H1 (cell line): ENCODE measurements around the gene ROM1. TPM values are rescaled to one million over a fixed set of nuclear protein-coding genes. Genes with fewer than 3 reads are reported as not detected.

Experiments used
- CTCF ChIA-PET: fragments of 300-600 bp; sonication (Branson Sonifier 250); formaldehyde crosslinking; loops from one replicate; lab custom pipeline; 2021; ENCODE audit not compliant: partially characterized antibody; lab: Charles Lee
- POLR2A ChIA-PET: fragments of 300-600 bp; sonication (Branson Sonifier 250); formaldehyde crosslinking; loops from one replicate; lab custom pipeline; 2021; ENCODE audit warnings: inconsistent platforms; ENCODE audit not compliant: partially characterized antibody; lab: Charles Lee
- DNase-seq, 2 experiments: peaks; one replicate each; pipeline versions ENCODE4 v3.0.0 to v3.0.0-alpha.2; 2010 to 2022; ENCODE audit warnings: low spot score in 2 of 2, low read depth in 1 of 2, mixed read lengths in 1 of 2
- FAIRE-seq: peaks from 2 replicates; lab custom pipeline; 2011; peaks lifted over from hg19 to GRCh38; lab: Jason Lieb, UNC
- H2AFZ ChIP-seq: 2 replicates; pipeline ENCODE4 v1.8.1; 2012; ENCODE audit warnings: low read length, inconsistent platforms
- H2AK5ac ChIP-seq: 2 replicates; pipeline ENCODE4 v1.6.1; 2013; ENCODE audit warnings: low read depth, low read length
- H2BK120ac ChIP-seq: replicated peaks from 2 replicates; pipeline ENCODE3; 2013; ENCODE audit warnings: low read depth, low read length, inconsistent platforms
- H2BK12ac ChIP-seq: 2 replicates; pipeline ENCODE4 v1.6.1; 2013; ENCODE audit warnings: low read depth, low read length
- H2BK15ac ChIP-seq: 2 replicates; pipeline ENCODE4 v1.6.1; 2013; ENCODE audit warnings: low read length
- H2BK20ac ChIP-seq: 2 replicates; pipeline ENCODE4 v1.6.1; 2013; ENCODE audit warnings: low read length
- H2BK5ac ChIP-seq: 2 replicates; pipeline ENCODE4 v1.6.1; 2013; ENCODE audit warnings: low read depth, low read length
- H3K14ac ChIP-seq: 2 replicates; pipeline ENCODE4 v1.6.1; 2013; ENCODE audit warnings: inconsistent platforms; ENCODE audit not compliant: insufficient read length
- H3K18ac ChIP-seq: 2 replicates; pipeline ENCODE4 v1.6.1; 2013; ENCODE audit warnings: low read length; ENCODE audit errors: extremely low read depth
- H3K23ac ChIP-seq: 2 replicates; pipeline ENCODE4 v1.6.1; 2013; ENCODE audit warnings: inconsistent platforms; ENCODE audit not compliant: insufficient read length
- H3K23me2 ChIP-seq: 2 replicates; pipeline ENCODE4 v1.6.1; 2013; ENCODE audit warnings: low read depth, low read length
- H3K27ac ChIP-seq: 2 replicates; pipeline ENCODE4 v1.6.1; 2011; ENCODE audit warnings: low read depth, low read length, inconsistent platforms
- H3K27me3 ChIP-seq, 4 experiments: replicated peaks in 1 of 4; 1 replicate in 1 of 4; 2 replicates in 3 of 4; pipeline versions ENCODE4 v1.6.1 to v1.8.1; 2011 to 2013; ENCODE audit warnings: low read length in 3 of 4, mild to moderate bottlenecking in 3 of 4, inconsistent platforms in 2 of 4, mixed read lengths in 2 of 4, moderate library complexity in 1 of 4; ENCODE audit not compliant: control insufficient read depth in 3 of 4, insufficient read depth in 3 of 4; ENCODE audit errors: extremely low read depth in 1 of 4
- H3K36me3 ChIP-seq, 4 experiments: 2 replicates each; pipeline versions ENCODE4 v1.6.1 to v1.8.1; 2011 to 2013; ENCODE audit warnings: mild to moderate bottlenecking in 4 of 4, low read length in 3 of 4, moderate library complexity in 2 of 4, control low read depth in 1 of 4, inconsistent platforms in 1 of 4; ENCODE audit not compliant: insufficient read depth in 4 of 4, control insufficient read depth in 2 of 4
- H3K4ac ChIP-seq: replicated peaks from 2 replicates; pipeline ENCODE3; 2013; ENCODE audit warnings: low read length, low read depth, mixed read lengths, inconsistent platforms; ENCODE audit not compliant: insufficient read length
- H3K4me1 ChIP-seq, 4 experiments: replicated peaks in 1 of 4; 1 replicate in 1 of 4; 2 replicates in 3 of 4; pipeline versions ENCODE4 v1.6.1 to v1.8.1; 2011 to 2013; ENCODE audit warnings: low read length in 3 of 4, inconsistent platforms in 2 of 4, mixed read lengths in 1 of 4; ENCODE audit not compliant: insufficient read depth in 4 of 4, control insufficient read depth in 3 of 4
- H3K4me2 ChIP-seq, 2 experiments: 2 replicates each; pipeline versions ENCODE4 v1.6.1 to v1.8.1; 2011 to 2013; ENCODE audit warnings: low read depth in 2 of 2, low read length in 2 of 2, control low read depth in 1 of 2, inconsistent platforms in 1 of 2, mild to moderate bottlenecking in 1 of 2; ENCODE audit not compliant: insufficient read depth in 1 of 2
- H3K4me3 ChIP-seq, 4 experiments: fragments of 200-600, 300-600 bp in 1 of 4; sonication (generic), shearing (Covaris generic), sonication (Bioruptor Twin) in 1 of 4; 2 replicates each; pipeline versions ENCODE4 v1.5.1 to v1.8.1; 2011 to 2016; ENCODE audit warnings: low read length in 4 of 4, low read depth in 3 of 4, control low read depth in 2 of 4, inconsistent platforms in 2 of 4, mild to moderate bottlenecking in 2 of 4, mixed read lengths in 1 of 4, moderate library complexity in 1 of 4; ENCODE audit not compliant: insufficient read depth in 2 of 4; ENCODE audit errors: extremely low read depth in 1 of 4
- H3K56ac ChIP-seq: replicated peaks from 2 replicates; pipeline ENCODE3; 2013; ENCODE audit warnings: low read depth, mild to moderate bottlenecking, mixed read lengths, low read length, inconsistent platforms; ENCODE audit not compliant: insufficient read length
- H3K79me1 ChIP-seq: 2 replicates; pipeline ENCODE4 v1.6.1; 2013; ENCODE audit warnings: low read depth, low read length, control low read depth
- H3K79me2 ChIP-seq, 2 experiments: 2 replicates each; pipeline versions ENCODE4 v1.6.1 to v1.8.1; 2012 to 2013; ENCODE audit warnings: low read length in 2 of 2, mild to moderate bottlenecking in 2 of 2, inconsistent platforms in 1 of 2; ENCODE audit not compliant: insufficient read depth in 2 of 2, control insufficient read depth in 1 of 2
- H3K9ac ChIP-seq, 4 experiments: replicated peaks in 1 of 4; 1 replicate in 1 of 4; 2 replicates in 3 of 4; pipeline versions ENCODE4 v1.6.1 to v1.8.1; 2011 to 2013; ENCODE audit warnings: low read depth in 3 of 4, low read length in 3 of 4, control low read depth in 2 of 4, mild to moderate bottlenecking in 2 of 4, moderate library complexity in 2 of 4, inconsistent platforms in 1 of 4; ENCODE audit errors: extremely low read depth in 1 of 4
- H3K9me3 ChIP-seq, 2 experiments: 2 replicates each; pipeline versions ENCODE4 v1.6.1 to v1.8.1; 2012 to 2013; ENCODE audit warnings: mild to moderate bottlenecking in 2 of 2, moderate library complexity in 2 of 2, control low read depth in 1 of 2, inconsistent platforms in 1 of 2, low read depth in 1 of 2, low read length in 1 of 2, mixed read lengths in 1 of 2; ENCODE audit not compliant: insufficient read depth in 2 of 2
- H4K20me1 ChIP-seq, 2 experiments: replicated peaks in 1 of 2; 2 replicates each; pipeline versions ENCODE3 to v1.8.1; 2011 to 2013; ENCODE audit warnings: inconsistent platforms in 2 of 2, low read length in 2 of 2, mild to moderate bottlenecking in 1 of 2; ENCODE audit not compliant: insufficient read depth in 2 of 2, control insufficient read depth in 1 of 2
- H4K5ac ChIP-seq: 2 replicates; pipeline ENCODE4 v1.6.1; 2013; ENCODE audit warnings: low read length, low read depth, mixed read lengths, inconsistent platforms; ENCODE audit not compliant: insufficient read length
- H4K8ac ChIP-seq: 2 replicates; pipeline ENCODE4 v1.8.0; 2013; ENCODE audit warnings: mild to moderate bottlenecking, moderate library complexity, low read length, inconsistent platforms; ENCODE audit not compliant: insufficient read depth; ENCODE audit errors: extremely low read depth
- H4K91ac ChIP-seq: replicated peaks from 2 replicates; pipeline ENCODE3; 2013; ENCODE audit warnings: low read length, mixed read lengths, inconsistent platforms; ENCODE audit not compliant: insufficient read length
- WGBS, 2 experiments: shearing (Covaris generic) in 1 of 2; methylation state at CpG; one replicate each; pipeline versions ENCODE4 v1.1.6 to v1.1.7; 2013 to 2015; ENCODE audit warnings: low lambda C conversion rate in 2 of 2, mixed read lengths in 2 of 2, inconsistent platforms in 1 of 2, low coverage in 1 of 2, missing lambda C conversion rate in 1 of 2; ENCODE audit not compliant: insufficient replicate concordance in 2 of 2, insufficient coverage in 1 of 2, insufficient read length in 1 of 2; ENCODE audit errors: extremely low coverage in 1 of 2, missing lambda C conversion rate in 1 of 2; 5-methylcytosine and 5-hydroxymethylcytosine counted together
- polyA plus RNA-seq, 7 experiments: library from polyadenylated mRNA; depleted of rRNA in 3 of 7; stranded (reverse) in 5 of 7; unstranded in 2 of 7; fragments of >200 nt in 5 of 7; fragments of 200-250 nt in 2 of 7; gene quantifications; 1 replicate in 5 of 7; 2 replicates in 1 of 7; 4 replicates in 1 of 7; pipeline versions ENCODE4 v1.2.1 to v1.2.3, GENCODE V29; 2011 to 2013; ENCODE audit warnings: missing spikeins in 2 of 7, mixed read lengths in 2 of 7
- total RNA-seq: library from RNA; stranded (reverse); fragmentation: NEBNext Ultra II Directional; extraction: Animal tissue kit (Norgen Biotek cat#: 25700); gene quantifications from 2 replicates; pipeline ENCODE4 v1.2.1, GENCODE V29; 2021
- TF ChIP-seq, protein P1 (sequence below): IDR thresholded peaks from 2 replicates; pipeline ENCODE4 v1.6.1; 2012; ENCODE audit warnings: inconsistent platforms
- TF ChIP-seq, protein P2 (sequence below): IDR thresholded peaks from 2 replicates; pipeline ENCODE4 v1.6.1; 2011; ENCODE audit warnings: low read depth, mild to moderate bottlenecking, low read length; ENCODE audit not compliant: insufficient read depth

Gene ROM1
- total and polyA plus RNA-seq, 2 of the 8 experiments (the other 6 are each of a cell fraction or from before 2014, with no cell fraction given), result 0.86 to 2.2 TPM

GRCh38 chr11:62603072-62603408, 10.0 kb upstream of the ROM1 start:
- no peak for FAIRE-seq
- Histone ChIP-seq H2BK5ac (0 out of 2 replicates have a peak overlapping the region, but pooled peaks have one; percentile 68), H2BK15ac (peak overlapping the region; percentile 88; the same call in 1 of the 2 replicates), H3K36me3 (peaks cover 5 to 8% (median 5%) of the 10 kb centered on the region in 4 experiments), H2BK120ac (no peak overlapping the region), H3K4me2 (peak overlapping the region; percentile 72 to 83), H3K4me1 (peaks cover 10 to 35% (median 17%) of the 10 kb centered on the region in 4 experiments), H2AFZ (no peak overlapping the region), H4K8ac (peak overlapping the region; percentile 86), H3K9me3 (no peaks in the 10 kb centered on the region), H3K23me2 (peaks cover 17% of the 10 kb centered on the region; the same call in 1 of the 2 replicates), H3K23ac (no peak overlapping the region), H3K79me1 (no peaks in the 10 kb centered on the region; the same call in 1 of the 2 replicates), H4K20me1 (peaks cover under 1 to 6% of the 10 kb centered on the region in 2 experiments), H3K18ac (peak overlapping the region; percentile 84), H2BK12ac (no peak overlapping the region), H2BK20ac (no peak overlapping the region), H3K14ac (no peak overlapping the region), H2AK5ac (no peak overlapping the region), H3K4me3 (peak overlapping the region; percentile 74 to 86 (median 84)), H4K5ac (no peak overlapping the region), H3K79me2 (peaks cover 0 to 25% of the 10 kb centered on the region in 2 experiments; a peak in 2 of 4 replicates), H3K4ac (no peak overlapping the region), H4K91ac (no peak overlapping the region), H3K56ac (no peak overlapping the region), H3K27ac (no peak overlapping the region), H3K27me3 (peaks cover 0 to 13% (median 11%) of the 10 kb centered on the region in 4 experiments; a peak in 6 of 7 replicates), H3K9ac (peak overlapping the region in 2 of 4 experiments; percentile 20 to 55; a peak in 2 of 7 replicates)
- POLR2A ChIA-PET, result interaction anchor here (0.8 to 15.8 kb wide), 9 partner anchors 7 to 238 kb away, joined by 3 to 235 read pairs (median 16); partner anchors contain the start of genes B3GAT3, C11orf98, CSKMT and EEF1G
- DNase-seq, result peak in 1 of 2 experiments; percentile 59
- TF ChIP-seq, protein P1, sequence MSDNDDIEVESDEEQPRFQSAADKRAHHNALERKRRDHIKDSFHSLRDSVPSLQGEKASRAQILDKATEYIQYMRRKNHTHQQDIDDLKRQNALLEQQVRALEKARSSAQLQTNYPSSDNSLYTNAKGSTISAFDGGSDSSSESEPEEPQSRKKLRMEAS, result no peak
- TF ChIP-seq, protein P2, sequence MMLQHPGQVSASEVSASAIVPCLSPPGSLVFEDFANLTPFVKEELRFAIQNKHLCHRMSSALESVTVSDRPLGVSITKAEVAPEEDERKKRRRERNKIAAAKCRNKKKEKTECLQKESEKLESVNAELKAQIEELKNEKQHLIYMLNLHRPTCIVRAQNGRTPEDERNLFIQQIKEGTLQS, result no peak
- 36% methylated on average over 11 of the region's 13 CpGs; no CpG with 5 or more reads in 1 of the 2 experiments for WGBS, 2 experiments
- CTCF ChIA-PET, result interaction anchor here (1.0 to 10.2 kb wide), 4 partner anchors 8 to 42 kb away, joined by 3 to 97 read pairs (median 10); partner anchors contain the start of genes EML3 and TUT1
